Heart right ventricle (tissue), 16 donors: Measurements from ENCODE around the gene JPT2. TPM values are rescaled to one million over a fixed set of nuclear protein-coding genes. Genes with fewer than 3 reads are reported as not detected.
A peak's percentile ranks its signal among the peaks of the same experiment; 100 is the strongest.

Experiments used
- ATAC-seq, 8 donors: fragments of 200-7000 bp; cut with Tn5 transposase; one replicate each; pipeline ENCODE4 v1.9.1; 2020; ENCODE audit warnings: mild to moderate bottlenecking in 8 of 8, moderate library complexity in 8 of 8, moderate number of reproducible peaks in 1 of 8
- DNase-seq, 2 donors: peaks; one replicate each; pipeline ENCODE4 v3.0.0-alpha.2; 2020
- H3K27ac ChIP-seq, 10 donors: fragments of 200-600 bp; sonication (generic) in 2 of 10; one replicate each; pipeline versions ENCODE4 v1.5.0 to v1.8.0; 2020 to 2022; ENCODE audit warnings: mild to moderate bottlenecking in 3 of 10
- H3K27me3 ChIP-seq, 7 donors: fragments of 200-600 bp; one replicate each; pipeline ENCODE4 v1.8.0; 2021 to 2022; ENCODE audit warnings: mild to moderate bottlenecking in 2 of 7
- H3K36me3 ChIP-seq, 9 donors: fragments of 200-600 bp; sonication (generic) in 1 of 9; one replicate each; pipeline versions ENCODE4 v1.5.0 to v1.8.0; 2020 to 2022; ENCODE audit warnings: mild to moderate bottlenecking in 2 of 9
- H3K4me1 ChIP-seq, 9 donors: fragments of 200-600 bp; sonication (generic) in 1 of 9; one replicate each; pipeline versions ENCODE4 v1.5.0 to v1.8.0; 2020 to 2022; ENCODE audit warnings: mild to moderate bottlenecking in 4 of 9
- H3K4me3 ChIP-seq, 10 donors: fragments of 200-600 bp; sonication (generic) in 2 of 10; one replicate each; pipeline versions ENCODE4 v1.5.0 to v1.8.0; 2020 to 2022; ENCODE audit warnings: mild to moderate bottlenecking in 7 of 10, moderate library complexity in 2 of 10
- H3K9me3 ChIP-seq, 11 donors: fragments of 200-600 bp in 10 of 11; sonication (generic) in 2 of 11; one replicate each; pipeline versions ENCODE4 v1.5.0 to v1.8.0; 2013 to 2022; ENCODE audit warnings: mild to moderate bottlenecking in 2 of 11, control low read depth in 1 of 11, moderate library complexity in 1 of 11
- WGBS, 2 donors: extraction: QIAGEN DNeasy Blood & Tissue Kit; methylation state at CpG; one replicate each; pipeline ENCODE4 v1.1.7; 2013; ENCODE audit warnings: inconsistent platforms in 1 of 2; 5-methylcytosine and 5-hydroxymethylcytosine counted together
- intact Hi-C, 10 donors: fragments of 100-400 bp; cut with DNase I; formaldehyde crosslinking; loops; one replicate each; pipeline versions ENCODE4 v1.11.1 to v1.14.2; 2022
- polyA plus RNA-seq, 2 donors: library from polyadenylated mRNA; stranded (reverse); fragments of 200-250 nt; gene quantifications; one replicate each; pipeline ENCODE4 v1.2.3, GENCODE V29; 2013
- total RNA-seq, 10 donors: library from RNA; stranded (reverse); fragmentation: NEBNext Ultra II Directional in 3 of 10; extraction: Animal tissue kit (Norgen Biotek cat#: 25700) in 3 of 10; gene quantifications; one replicate each; pipeline versions ENCODE4 v1.2.1 to v1.2.4, GENCODE V29; 2021 to 2023
- TF ChIP-seq, protein P1 (sequence below), 9 donors: fragments of 200-600 bp; sonication (generic) in 2 of 9; IDR thresholded peaks; one replicate each; pipeline versions ENCODE4 v1.5.0 to v1.8.0; 2021 to 2022; ENCODE audit warnings: antibody characterized with exemption in 9 of 9, mild to moderate bottlenecking in 5 of 9, moderate library complexity in 1 of 9
- donor health status: Arrhythmogenic right ventricular cardiomyopathy.
- donor health status: ischemic (EF 13 %, LVEDD 7.1; RV severe dilation, severe dysfunction).
- donor health status: healthy with polysubstance abuse.
- donor health status: DM: no; HTN: yes; CAD: no.
- donor health status: DM: no; HTN: no; CAD: no.
- donor health status: ischemic (EF 25% LVEDD 6.9; RV normal size, moderate dysfunction).
- donor health status: ischemic (EF 25% LVEDD 5.7; RV mildly dilated, moderate dysfunction).
- donor health status: healthy.
- donor health status: DM: yes; HTN: yes; CAD: no.
- donor health status: Ischemic cardiomyopathy.
- donor health status: ischemic (EF 35%, LVEDD 5.7; RV mildly dilated, moderate dysfunction).
- donor health status: nonischemic (EF 11% LVEDD 7.7; RV severe dilation, severe dysfunction).
- donor health status: DM: yes; HTN: yes; CAD: no.
- donor health status: PGD.
- donor health status: ischemic (EF 29% LVEDD 5.4; RV normal size, mild dysfunction).
- donor health status: nonischemic (EF 23%, LVEDD 6.1; RV moderate dilation, normal function).

JPT2 gene
- total and polyA plus RNA-seq, 12 donors: 10.0 to 57.5 (median 32.2) TPM

DNA sequence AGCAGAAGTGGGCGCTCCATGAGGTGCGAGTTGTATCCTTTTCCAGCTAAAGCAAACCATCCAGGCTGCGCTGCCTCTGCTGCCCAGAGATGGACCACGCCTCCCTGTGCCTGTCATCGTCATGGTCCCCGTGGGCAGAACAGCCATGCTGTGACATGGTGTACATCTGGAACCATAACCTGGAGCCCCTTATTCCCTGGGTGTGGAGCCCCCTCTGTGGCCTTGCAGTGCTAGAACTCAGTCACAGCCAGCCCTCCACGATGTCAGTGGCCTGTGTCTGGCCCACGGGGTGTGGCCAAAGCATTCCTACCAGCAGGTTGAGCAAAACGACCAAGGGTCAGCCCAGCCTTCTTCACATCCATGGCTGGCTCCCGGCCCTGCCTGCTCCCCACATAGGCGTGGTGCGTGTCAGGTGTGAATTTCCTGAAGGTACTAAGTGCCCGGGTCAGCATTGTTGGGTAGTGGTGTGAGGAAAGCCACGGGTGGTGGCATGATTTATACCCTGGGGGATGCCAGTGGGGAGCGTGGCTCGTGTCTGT lies 22.7 kb upstream of the JPT2 start:
- TF ChIP-seq, protein P1, sequence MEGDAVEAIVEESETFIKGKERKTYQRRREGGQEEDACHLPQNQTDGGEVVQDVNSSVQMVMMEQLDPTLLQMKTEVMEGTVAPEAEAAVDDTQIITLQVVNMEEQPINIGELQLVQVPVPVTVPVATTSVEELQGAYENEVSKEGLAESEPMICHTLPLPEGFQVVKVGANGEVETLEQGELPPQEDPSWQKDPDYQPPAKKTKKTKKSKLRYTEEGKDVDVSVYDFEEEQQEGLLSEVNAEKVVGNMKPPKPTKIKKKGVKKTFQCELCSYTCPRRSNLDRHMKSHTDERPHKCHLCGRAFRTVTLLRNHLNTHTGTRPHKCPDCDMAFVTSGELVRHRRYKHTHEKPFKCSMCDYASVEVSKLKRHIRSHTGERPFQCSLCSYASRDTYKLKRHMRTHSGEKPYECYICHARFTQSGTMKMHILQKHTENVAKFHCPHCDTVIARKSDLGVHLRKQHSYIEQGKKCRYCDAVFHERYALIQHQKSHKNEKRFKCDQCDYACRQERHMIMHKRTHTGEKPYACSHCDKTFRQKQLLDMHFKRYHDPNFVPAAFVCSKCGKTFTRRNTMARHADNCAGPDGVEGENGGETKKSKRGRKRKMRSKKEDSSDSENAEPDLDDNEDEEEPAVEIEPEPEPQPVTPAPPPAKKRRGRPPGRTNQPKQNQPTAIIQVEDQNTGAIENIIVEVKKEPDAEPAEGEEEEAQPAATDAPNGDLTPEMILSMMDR (IDR thresholded peaks at IDR 0.05): no peak
- ATAC-seq: no peak
- Histone ChIP-seq H3K36me3 (peaks cover 6 to 98% (median 44%) of the 10 kb centered on the region in 9 donors), H3K4me1 (peaks cover 0 to 19% (median 6%) of the 10 kb centered on the region in 9 donors), H3K27me3 (no peaks in the 10 kb centered on the region), H3K4me3 (no peak overlapping the region), H3K9me3 (no peaks in the 10 kb centered on the region), H3K27ac (no peak overlapping the region)
- WGBS, 2 donors: 90 to 94% methylated on average over 16 of the region's 16 CpGs
- intact Hi-C loops: no loop called here
- no peak for DNase-seq

DNA sequence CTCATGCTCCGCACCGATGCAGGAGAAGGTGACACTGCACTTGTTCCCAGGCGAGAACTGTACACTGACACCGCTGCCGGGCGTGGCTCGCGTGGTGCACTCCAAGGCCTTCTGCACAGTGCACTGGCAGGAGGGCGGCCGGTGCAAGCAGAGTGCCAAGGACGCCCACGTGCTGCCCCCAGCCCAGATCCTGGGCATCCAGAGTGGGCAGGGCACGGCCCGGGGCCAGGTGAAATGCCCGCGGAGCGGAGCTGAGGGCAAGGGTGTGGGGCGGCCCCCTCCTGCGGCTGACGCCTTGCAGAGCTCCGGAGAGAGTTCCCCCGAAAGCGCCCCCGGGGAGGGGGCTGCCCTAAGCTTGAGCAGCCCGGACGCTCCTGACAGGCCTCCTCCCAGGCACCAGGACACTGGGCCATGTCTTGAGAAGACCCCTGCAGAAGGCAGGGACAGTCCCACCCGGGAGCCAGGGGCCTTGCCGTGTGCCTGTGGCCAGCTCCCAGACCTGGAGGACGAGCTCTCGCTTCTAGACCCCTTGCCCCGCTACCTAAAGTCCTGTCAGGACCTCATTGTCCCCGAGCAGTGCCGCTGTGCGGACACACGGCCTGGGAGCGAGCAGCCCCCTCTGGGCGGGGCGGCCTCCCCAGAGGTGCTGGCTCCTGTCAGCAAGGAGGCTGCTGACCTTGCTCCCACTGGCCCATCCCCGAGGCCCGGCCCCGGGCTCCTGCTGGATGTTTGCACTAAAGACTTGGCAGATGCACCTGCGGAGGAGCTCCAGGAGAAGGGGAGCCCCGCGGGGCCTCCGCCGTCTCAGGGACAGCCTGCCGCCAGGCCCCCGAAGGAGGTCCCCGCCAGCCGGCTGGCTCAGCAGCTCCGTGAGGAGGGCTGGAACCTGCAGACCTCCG lies 21.9 kb upstream of the JPT2 start:
- peak overlapping the region in 1 of 10 donors; percentile 58 for H3K27ac ChIP-seq
- H3K9me3 ChIP-seq: no peaks in the 10 kb centered on the region
- WGBS, 2 donors: 95 to 96% methylated on average over 48 to 52 of the region's 52 CpGs
- DNase-seq: no peak
- peak in 1 of 8 donors; percentile 6 for ATAC-seq
- intact Hi-C loops: no loop called here
- no peaks in the 10 kb centered on the region for H3K27me3 ChIP-seq
- H3K36me3 ChIP-seq: peaks cover 6 to 98% (median 44%) of the 10 kb centered on the region in 9 donors
- H3K4me1 ChIP-seq: peaks cover 0 to 19% (median 6%) of the 10 kb centered on the region in 9 donors
- TF ChIP-seq, protein P1 (IDR thresholded peaks at IDR 0.05): no peak
- no peak overlapping the region for H3K4me3 ChIP-seq

DNA sequence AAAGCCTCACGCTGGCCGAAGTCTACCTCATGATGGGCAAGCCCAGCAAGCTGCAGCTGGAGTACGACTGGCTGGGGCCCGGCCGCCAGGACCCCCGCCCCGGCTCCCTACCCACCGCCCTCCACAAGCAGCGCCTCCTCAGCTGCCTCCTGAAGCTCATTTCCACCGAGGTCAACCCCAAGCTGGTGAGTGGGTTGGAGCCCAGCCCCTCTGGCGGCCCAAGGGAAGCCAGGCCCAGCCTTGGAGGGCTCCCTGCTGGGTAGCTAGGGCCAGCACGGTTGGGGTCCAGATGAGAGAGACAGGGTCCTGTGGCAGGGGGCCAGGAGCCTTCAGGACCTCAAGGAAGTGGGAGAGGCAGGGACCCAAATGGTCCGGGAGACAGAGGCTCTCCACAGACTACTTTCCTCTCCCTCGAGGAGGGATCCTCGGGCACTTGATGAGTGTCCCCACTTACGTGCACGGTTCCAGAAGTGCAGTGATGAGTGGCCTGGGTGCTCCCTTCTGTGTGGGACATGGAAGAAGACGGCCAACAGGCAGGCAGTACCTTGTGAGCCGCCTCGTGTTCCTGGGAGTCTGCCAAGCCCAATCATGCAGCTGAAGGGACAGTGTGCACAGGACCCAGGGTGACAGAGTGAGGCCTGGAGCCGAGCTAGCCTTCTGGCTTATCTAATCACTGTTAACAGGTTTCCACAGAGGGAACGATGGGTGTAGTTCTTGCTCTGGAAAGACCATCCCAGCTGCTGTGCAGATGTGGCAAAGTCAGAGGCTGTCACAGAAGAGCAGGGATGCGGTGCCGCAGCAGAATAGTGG lies 21.1 kb upstream of the JPT2 start:
- intact Hi-C loops: no loop called here
- Histone ChIP-seq H3K4me3 (no peak overlapping the region), H3K4me1 (peaks cover 0 to 19% (median 6%) of the 10 kb centered on the region in 9 donors), H3K9me3 (no peaks in the 10 kb centered on the region), H3K27ac (peak overlapping the region in 6 of 10 donors; percentile 10 to 58 (median 28)), H3K27me3 (no peaks in the 10 kb centered on the region), H3K36me3 (peaks cover 6 to 97% (median 49%) of the 10 kb centered on the region in 9 donors)
- ATAC-seq (peak; percentile 74 to 97 (median 90)), DNase-seq (peak; percentile 66 to 74)
- WGBS, 2 donors: 69 to 74% methylated on average over 24 of the region's 24 CpGs
- TF ChIP-seq, protein P1 (IDR thresholded peaks at IDR 0.05): no peak

DNA sequence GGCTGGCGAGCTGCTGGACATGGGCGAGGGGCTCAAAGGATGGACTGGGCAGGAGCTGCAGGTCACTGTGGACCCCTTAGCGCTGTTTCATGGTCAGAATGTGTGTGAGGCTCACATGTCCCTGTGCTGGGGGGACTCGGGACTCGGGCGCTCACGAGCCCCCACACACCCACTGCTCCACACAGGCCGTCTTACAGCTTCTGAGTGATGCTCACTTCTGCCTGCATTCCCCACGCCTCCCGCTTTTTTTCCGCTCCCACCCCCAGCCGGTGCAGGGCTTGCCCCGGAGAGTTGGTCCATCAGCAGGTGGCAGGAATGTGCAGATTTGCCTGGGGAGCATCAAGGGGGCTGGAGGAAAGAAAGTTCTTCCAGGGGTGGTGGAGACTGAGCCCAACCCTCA lies 20.2 kb upstream of the JPT2 start:
- Histone ChIP-seq H3K27me3 (no peaks in the 10 kb centered on the region), H3K27ac (peak overlapping the region in 3 of 10 donors; percentile 12 to 19 (median 15)), H3K4me1 (peaks cover 0 to 19% (median 6%) of the 10 kb centered on the region in 9 donors), H3K9me3 (no peaks in the 10 kb centered on the region), H3K4me3 (no peak overlapping the region), H3K36me3 (peaks cover 9 to 97% (median 53%) of the 10 kb centered on the region in 9 donors)
- WGBS, 2 donors: 92 to 94% methylated on average over 13 of the region's 13 CpGs
- ATAC-seq: peak in 1 of 8 donors; percentile 19
- TF ChIP-seq, protein P1 (IDR thresholded peaks at IDR 0.05): no peak
- no peak for DNase-seq
- intact Hi-C loops: no loop called here
